DOHH2 (cell line): ENCODE data around the gene TBCD.

Experiments used
- H3F3A ChIP-seq: fragments of 200-600 bp; sonication (generic), shearing (Covaris generic); 2 replicates; pipeline ENCODE4 v1.6.0; 2016; ENCODE audit warnings: antibody characterized with exemption, mild to moderate bottlenecking; ENCODE audit not compliant: control insufficient read depth, insufficient read depth
- H3K27ac ChIP-seq: fragments of 200-600 bp; sonication (generic); 2 replicates; pipeline ENCODE4 v1.5.1; 2014; ENCODE audit warnings: low read depth, mild to moderate bottlenecking, low read length, moderate library complexity
- H3K27me3 ChIP-seq: fragments of 200-600 bp; sonication (generic); 2 replicates; pipeline ENCODE4 v1.6.1; 2014; ENCODE audit warnings: mild to moderate bottlenecking, low read length, mixed read lengths; ENCODE audit not compliant: control insufficient read depth
- H3K36me3 ChIP-seq: fragments of 200-600 bp; sonication (generic); 2 replicates; pipeline ENCODE4 v1.6.1; 2014; ENCODE audit warnings: mild to moderate bottlenecking, low read length, moderate library complexity, mixed read lengths; ENCODE audit not compliant: control insufficient read depth
- H3K4me1 ChIP-seq: fragments of 200-600 bp; sonication (generic); 2 replicates; pipeline ENCODE4 v1.6.1; 2014; ENCODE audit warnings: mild to moderate bottlenecking, low read length, mixed read lengths; ENCODE audit not compliant: control insufficient read depth
- H3K4me2 ChIP-seq: fragments of 200-600 bp; sonication (generic); 2 replicates; pipeline ENCODE4 v1.6.0; 2014; ENCODE audit warnings: mild to moderate bottlenecking, low read length, moderate library complexity
- H3K4me3 ChIP-seq: fragments of 200-600 bp; sonication (generic); 2 replicates; pipeline ENCODE4 v1.5.1; 2014; ENCODE audit warnings: mild to moderate bottlenecking, low read length, mixed read lengths
- H3K79me2 ChIP-seq: fragments of 200-600 bp; sonication (generic); 2 replicates; pipeline ENCODE4 v1.6.1; 2014; ENCODE audit warnings: mild to moderate bottlenecking, low read length, mixed read lengths; ENCODE audit not compliant: control insufficient read depth
- H3K9me2 ChIP-seq: fragments of 200-600 bp; sonication (generic); replicated peaks from 2 replicates; pipeline ENCODE4 v1.6.1; 2014; ENCODE audit warnings: mild to moderate bottlenecking, low read length, mixed read lengths; ENCODE audit not compliant: control insufficient read depth
- H3K9me3 ChIP-seq: fragments of 200-600 bp; sonication (generic); 2 replicates; pipeline ENCODE4 v1.6.1; 2014; ENCODE audit warnings: antibody characterized with exemption, low read length, mixed read lengths; ENCODE audit not compliant: control insufficient read depth, insufficient read depth
- H4K20me1 ChIP-seq: fragments of 200-600 bp; sonication (generic); 2 replicates; pipeline ENCODE4 v1.6.0; 2014; ENCODE audit warnings: low read depth, mild to moderate bottlenecking, antibody characterized with exemption, low read length, moderate library complexity; ENCODE audit not compliant: control insufficient read depth, insufficient read depth
- CTCF ChIP-seq: fragments of 200-600 bp; sonication (generic); IDR thresholded peaks from one replicate; pipeline ENCODE4 v1.5.1; 2014; ENCODE audit warnings: antibody characterized with exemption, mild to moderate bottlenecking, low read depth, low read length; ENCODE audit not compliant: poor library complexity, severe bottlenecking
- EZH2phosphoT487 ChIP-seq: fragments of 200-600 bp; sonication (generic); IDR thresholded peaks from 2 replicates; pipeline ENCODE4 v1.6.1; 2017; ENCODE audit warnings: borderline replicate concordance, mild to moderate bottlenecking, antibody characterized with exemption, low read length, moderate library complexity, mixed read lengths

The TBCD gene

GRCh38 chr17:82832881-82833475 is 81.1 kb downstream of the TBCD start:
- no peak for TF ChIP-seq EZH2phosphoT487
- no peak for TF ChIP-seq CTCF
- no peaks in the 10 kb centered on the region for H3K9me3 ChIP-seq
- H3K9me2 ChIP-seq, result no peaks in the 10 kb centered on the region
- peaks cover 17% of the 10 kb centered on the region for H3K36me3 ChIP-seq
- H3K4me2 ChIP-seq, result no peak overlapping the region
- no peak overlapping the region for H3K27ac ChIP-seq
- H4K20me1 ChIP-seq, result 0 out of 2 replicates have a peak, but pooled peaks cover 3% of the 10 kb centered on the region
- no peaks in the 10 kb centered on the region for H3K79me2 ChIP-seq
- H3K4me1 ChIP-seq, result no peaks in the 10 kb centered on the region
- no peaks in the 10 kb centered on the region for H3K27me3 ChIP-seq
- no peak overlapping the region for H3K4me3 ChIP-seq
- no peaks in the 10 kb centered on the region for H3F3A ChIP-seq

- Histone ChIP-seq H3K4me3 (no peak overlapping the region), H3K4me1 (no peaks in the 10 kb centered on the region), H3F3A (no peaks in the 10 kb centered on the region), H3K27ac (no peak overlapping the region), H3K36me3 (peaks cover 5% of the 10 kb centered on the region; the same call in 1 of the 2 replicates), H3K9me3 (no peaks in the 10 kb centered on the region), H3K79me2 (no peaks in the 10 kb centered on the region), H3K9me2 (no peaks in the 10 kb centered on the region), H4K20me1 (0 out of 2 replicates have a peak, but pooled peaks cover 3% of the 10 kb centered on the region), H3K27me3 (no peaks in the 10 kb centered on the region), H3K4me2 (no peak overlapping the region)
- no peak for TF ChIP-seq CTCF
- TF ChIP-seq EZH2phosphoT487, result no peak
These were observed 83.3 kb downstream of the TBCD start for GRCh38 chr17:82835122-82835521.

- no peaks in the 10 kb centered on the region for H3K79me2 ChIP-seq
- H3K4me3 ChIP-seq, result no peak overlapping the region
- no peaks in the 10 kb centered on the region for H3F3A ChIP-seq
- H3K27ac ChIP-seq, result no peak overlapping the region
- no peaks in the 10 kb centered on the region for H3K27me3 ChIP-seq
- TF ChIP-seq EZH2phosphoT487 (no peak), CTCF (no peak)
- 0 out of 2 replicates have a peak, but pooled peaks cover 3% of the 10 kb centered on the region for H4K20me1 ChIP-seq
- H3K4me2 ChIP-seq, result no peak overlapping the region
- H3K9me3 ChIP-seq, result no peaks in the 10 kb centered on the region
- H3K36me3 ChIP-seq, result peaks cover 5% of the 10 kb centered on the region; the same call in 1 of the 2 replicates
- H3K9me2 ChIP-seq, result no peaks in the 10 kb centered on the region
- H3K4me1 ChIP-seq, result no peaks in the 10 kb centered on the region
These were observed 84.1 kb downstream of the TBCD start for GRCh38 chr17:82835766-82836512.
